Cardiac fibroblast (primary cell): Measurements from ENCODE around the gene COQ3.

Experiments used
- DNase-seq, 2 donors: peaks; one replicate each; pipeline versions ENCODE4 v3.0.0 to v3.0.0-alpha.2; 2010; ENCODE audit warnings: low read depth in 2 of 2
- H3K4me3 ChIP-seq, 2 donors: replicated peaks in 1 of 2; 1 replicate in 1 of 2; 2 replicates in 1 of 2; pipeline ENCODE4 v1.5.1; 2011; ENCODE audit warnings: low read depth in 2 of 2, low read length in 2 of 2, mild to moderate bottlenecking in 2 of 2, moderate library complexity in 1 of 2
- TF ChIP-seq, protein P1 (sequence below): IDR thresholded peaks from one replicate; pipeline ENCODE4 v1.5.1; 2011; ENCODE audit warnings: low read depth, mild to moderate bottlenecking, low read length, inconsistent platforms

COQ3 gene

DNA sequence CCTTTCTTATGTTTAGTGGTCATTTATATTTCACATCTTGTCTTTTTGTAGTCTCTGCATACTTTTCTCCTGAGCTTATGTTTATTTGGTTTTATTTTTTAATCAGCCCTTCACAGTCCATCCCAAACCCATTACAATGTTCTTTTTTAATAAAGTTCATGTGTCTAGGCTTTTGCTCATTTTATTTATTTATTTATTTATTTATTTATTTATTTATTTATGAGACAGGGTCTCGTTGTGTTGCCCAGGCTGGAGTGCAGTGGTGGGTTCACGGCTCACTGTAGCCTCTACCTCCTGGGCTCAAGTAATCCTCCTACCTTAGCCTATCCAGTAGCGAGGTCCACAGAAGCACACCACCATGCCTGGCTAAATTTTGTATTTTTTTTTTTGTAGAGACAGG is 3.1 kb downstream of the COQ3 start:
- no peak overlapping the region for H3K4me3 ChIP-seq
- TF ChIP-seq, protein P1, sequence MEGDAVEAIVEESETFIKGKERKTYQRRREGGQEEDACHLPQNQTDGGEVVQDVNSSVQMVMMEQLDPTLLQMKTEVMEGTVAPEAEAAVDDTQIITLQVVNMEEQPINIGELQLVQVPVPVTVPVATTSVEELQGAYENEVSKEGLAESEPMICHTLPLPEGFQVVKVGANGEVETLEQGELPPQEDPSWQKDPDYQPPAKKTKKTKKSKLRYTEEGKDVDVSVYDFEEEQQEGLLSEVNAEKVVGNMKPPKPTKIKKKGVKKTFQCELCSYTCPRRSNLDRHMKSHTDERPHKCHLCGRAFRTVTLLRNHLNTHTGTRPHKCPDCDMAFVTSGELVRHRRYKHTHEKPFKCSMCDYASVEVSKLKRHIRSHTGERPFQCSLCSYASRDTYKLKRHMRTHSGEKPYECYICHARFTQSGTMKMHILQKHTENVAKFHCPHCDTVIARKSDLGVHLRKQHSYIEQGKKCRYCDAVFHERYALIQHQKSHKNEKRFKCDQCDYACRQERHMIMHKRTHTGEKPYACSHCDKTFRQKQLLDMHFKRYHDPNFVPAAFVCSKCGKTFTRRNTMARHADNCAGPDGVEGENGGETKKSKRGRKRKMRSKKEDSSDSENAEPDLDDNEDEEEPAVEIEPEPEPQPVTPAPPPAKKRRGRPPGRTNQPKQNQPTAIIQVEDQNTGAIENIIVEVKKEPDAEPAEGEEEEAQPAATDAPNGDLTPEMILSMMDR = no peak
- no peak for DNase-seq

DNA sequence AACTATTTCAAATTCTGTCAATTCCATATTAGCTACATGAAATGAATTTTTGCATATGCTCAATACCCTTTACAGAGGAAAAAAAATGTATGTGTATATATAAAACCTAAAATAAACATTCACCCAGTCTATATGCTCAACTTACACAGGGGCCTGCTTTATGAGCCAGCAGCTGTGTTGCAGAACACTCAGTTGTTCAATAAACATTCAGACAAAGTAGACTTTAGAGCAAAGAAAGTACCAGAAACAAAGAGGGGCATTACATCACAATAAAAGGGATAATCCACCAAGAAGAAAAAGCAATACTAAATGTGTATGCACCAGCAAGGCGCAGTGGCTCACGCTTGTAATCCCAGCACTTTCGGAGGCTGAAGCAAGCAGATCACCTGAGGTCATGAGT is 9.5 kb downstream of the COQ3 start:
- no peak overlapping the region for H3K4me3 ChIP-seq
- TF ChIP-seq, protein P1 = no peak
- DNase-seq = no peak

DNA sequence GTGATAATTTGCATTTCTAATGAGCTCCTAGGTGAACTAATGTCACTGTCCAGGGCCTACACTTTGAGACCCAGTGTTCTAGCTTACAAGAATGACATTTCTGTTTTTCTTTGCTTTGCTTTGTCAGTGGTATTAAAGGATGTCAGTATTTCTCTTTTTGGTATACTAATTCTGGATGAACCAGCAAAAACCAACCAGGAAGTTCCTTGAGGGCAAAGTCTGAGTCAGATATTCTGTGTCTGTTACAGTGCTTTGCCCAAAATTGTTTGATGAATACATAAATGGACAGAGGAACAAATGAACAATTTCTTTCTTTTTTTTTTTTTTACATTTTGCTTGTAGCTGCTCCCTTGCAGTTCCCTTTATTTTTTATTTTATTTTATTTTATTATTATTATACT is 15.4 kb downstream of the COQ3 start:
- no peak for DNase-seq
- no peak overlapping the region for H3K4me3 ChIP-seq
- TF ChIP-seq, protein P1 = no peak

DNA sequence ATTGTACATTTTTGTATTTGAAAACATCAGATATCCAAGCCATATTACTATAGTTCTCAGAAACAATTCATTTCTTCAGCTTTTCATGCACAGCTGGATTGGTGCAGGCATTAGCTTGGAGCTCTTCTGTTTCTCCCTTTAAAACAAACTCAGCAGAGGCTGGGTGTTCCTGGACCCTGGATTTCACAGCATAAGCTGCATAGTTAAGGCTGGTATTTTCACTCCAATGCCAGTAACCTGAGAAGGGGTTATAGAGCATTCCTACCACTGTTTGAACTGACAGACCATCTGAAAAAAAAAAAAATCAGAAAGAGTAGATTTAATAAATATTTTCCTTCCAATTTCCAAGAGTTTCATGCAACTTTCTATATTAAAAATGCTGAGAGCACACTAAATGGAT is 24.5 kb downstream of the COQ3 start:
- no peak for DNase-seq
- H3K4me3 ChIP-seq = no peak overlapping the region
- TF ChIP-seq, protein P1 = no peak

DNA sequence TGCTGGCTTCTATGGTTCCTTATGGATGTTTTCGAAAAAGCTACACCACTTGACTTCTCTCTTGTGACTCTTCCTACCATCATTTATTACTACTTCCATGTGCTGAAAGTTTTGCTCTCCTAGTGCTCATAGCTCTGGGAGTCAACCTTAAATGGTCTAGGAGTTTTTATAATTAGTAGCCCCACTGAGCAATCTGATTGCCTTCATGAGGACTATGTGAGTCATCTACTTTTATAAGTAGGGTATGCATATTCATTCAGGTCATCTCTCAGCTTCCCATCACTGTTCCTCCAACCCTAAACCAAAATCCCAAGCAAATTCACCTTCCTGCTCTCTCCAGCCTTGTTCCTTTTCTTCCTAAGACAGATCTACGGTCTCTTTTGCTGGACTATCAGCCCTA is 27.1 kb downstream of the COQ3 start:
- DNase-seq = no peak
- H3K4me3 ChIP-seq = no peak overlapping the region
- TF ChIP-seq, protein P1 = no peak

DNA sequence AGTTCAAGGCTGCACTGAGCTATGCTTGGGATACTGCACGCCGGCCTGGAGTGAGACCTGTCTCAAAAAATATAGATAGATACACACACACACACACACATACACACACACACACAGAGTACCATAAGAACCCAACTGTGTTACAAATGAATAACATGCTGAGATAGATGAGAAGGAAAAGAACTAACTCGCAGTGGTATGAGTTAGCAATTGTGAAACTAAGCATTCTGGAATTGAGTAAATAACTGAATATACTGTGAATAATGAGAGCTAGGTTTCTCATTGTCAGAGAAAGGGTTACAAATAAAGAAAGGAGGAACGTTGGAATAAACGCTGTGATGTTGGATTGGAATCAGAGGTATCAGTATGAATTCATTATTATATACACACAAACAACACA is 30.0 kb downstream of the COQ3 start:
- TF ChIP-seq, protein P1 = no peak
- H3K4me3 ChIP-seq = no peak overlapping the region
- DNase-seq = no peak

DNA sequence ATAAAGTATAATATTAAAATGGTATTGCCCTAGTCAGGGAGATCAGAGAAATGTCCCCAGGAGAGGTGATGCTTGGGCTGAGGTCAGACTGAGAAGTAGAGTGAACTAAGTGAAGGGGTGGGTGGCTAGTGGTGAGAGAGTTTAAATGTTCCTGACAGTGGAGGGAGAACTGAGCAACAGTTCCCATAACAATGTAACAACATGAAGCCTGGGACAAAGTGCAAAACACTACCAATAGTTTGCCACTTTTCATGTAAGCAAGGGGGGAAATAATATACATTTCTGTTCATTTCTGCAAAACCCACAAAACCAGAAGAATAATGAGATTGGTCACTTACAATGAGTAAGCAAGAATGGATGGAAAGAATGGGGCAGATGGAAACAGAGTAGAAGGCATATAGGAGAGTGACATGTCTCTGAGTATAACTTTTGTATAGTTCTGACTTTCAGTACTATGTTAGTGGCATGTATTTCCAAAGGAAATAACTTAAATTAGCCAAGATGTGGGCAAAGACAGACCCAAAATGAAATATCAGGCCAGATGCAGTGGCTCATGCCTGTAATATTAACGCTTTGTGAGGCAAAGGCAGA is 31.2 kb downstream of the COQ3 start:
- H3K4me3 ChIP-seq = no peak overlapping the region
- DNase-seq = no peak
- TF ChIP-seq, protein P1 = no peak
